ENCODE results near the gene STT3A. TPM values are rescaled to one million over a fixed set of nuclear protein-coding genes. Genes with fewer than 3 reads are reported as not detected.

The STT3A gene
- total RNA-seq, 1 donor from 2014 or later = 187 TPM

- H3K27me3 ChIP-seq (ENCODE audit: control insufficient read depth, insufficient read depth, low read length) = no peaks in the 10 kb centered on the region
- H3K4me3 ChIP-seq (ENCODE audit: low read depth, low read length) = no peak overlapping the region
- H3K36me3 ChIP-seq (ENCODE audit: control insufficient read depth, insufficient read depth, low read length) = peaks cover 2% of the 10 kb centered on the region
- no peak for DNase-seq (ENCODE audit: low read depth)
- TF ChIP-seq CTCF (IDR thresholded peaks at IDR 0.05; ENCODE audit: insufficient read depth, low read length, poor library complexity, severe bottlenecking) = no peak
Measured at GRCh38 chr11:125579811-125580210, 12.8 kb upstream of the STT3A start.

GRCh38 chr11:125583496-125583895, 9.2 kb upstream of the STT3A start:
- no peak for DNase-seq (ENCODE audit: low read depth)
- no peak for TF ChIP-seq CTCF (IDR thresholded peaks at IDR 0.05; ENCODE audit: insufficient read depth, low read length, poor library complexity, severe bottlenecking)
- Histone ChIP-seq H3K27me3 (ENCODE audit: control insufficient read depth, insufficient read depth, low read length) (no peaks in the 10 kb centered on the region), H3K36me3 (ENCODE audit: control insufficient read depth, insufficient read depth, low read length) (no peaks in the 10 kb centered on the region), H3K4me3 (ENCODE audit: low read depth, low read length) (no peak overlapping the region)

GRCh38 chr11:125585487-125585886, 7.2 kb upstream of the STT3A start:
- Histone ChIP-seq H3K4me3 (ENCODE audit: low read depth, low read length) (no peak overlapping the region), H3K27me3 (ENCODE audit: control insufficient read depth, insufficient read depth, low read length) (no peaks in the 10 kb centered on the region), H3K36me3 (ENCODE audit: control insufficient read depth, insufficient read depth, low read length) (no peaks in the 10 kb centered on the region)
- TF ChIP-seq CTCF (IDR thresholded peaks at IDR 0.05; ENCODE audit: insufficient read depth, low read length, poor library complexity, severe bottlenecking) = no peak
- no peak for DNase-seq (ENCODE audit: low read depth)

- Histone ChIP-seq H3K36me3 (ENCODE audit: control insufficient read depth, insufficient read depth, low read length) (no peaks in the 10 kb centered on the region), H3K27me3 (ENCODE audit: control insufficient read depth, insufficient read depth, low read length) (no peaks in the 10 kb centered on the region), H3K4me3 (ENCODE audit: low read depth, low read length) (no peak overlapping the region)
- DNase-seq (ENCODE audit: low read depth) = no peak
- TF ChIP-seq CTCF (IDR thresholded peaks at IDR 0.05; ENCODE audit: insufficient read depth, low read length, poor library complexity, severe bottlenecking) = no peak
Measured at GRCh38 chr11:125586623-125587022, 6.0 kb upstream of the STT3A start.

- Histone ChIP-seq H3K4me3 (ENCODE audit: low read depth, low read length) (no peak overlapping the region), H3K27me3 (ENCODE audit: control insufficient read depth, insufficient read depth, low read length) (no peaks in the 10 kb centered on the region), H3K36me3 (ENCODE audit: control insufficient read depth, insufficient read depth, low read length) (no peaks in the 10 kb centered on the region)
- no peak for TF ChIP-seq CTCF (IDR thresholded peaks at IDR 0.05; ENCODE audit: insufficient read depth, low read length, poor library complexity, severe bottlenecking)
- DNase-seq (ENCODE audit: low read depth) = no peak
Measured at GRCh38 chr11:125587480-125587879, 5.2 kb upstream of the STT3A start.

- no peak for DNase-seq (ENCODE audit: low read depth)
- no peak overlapping the region for H3K4me3 ChIP-seq (ENCODE audit: low read depth, low read length)
- H3K36me3 ChIP-seq (ENCODE audit: control insufficient read depth, insufficient read depth, low read length) = no peaks in the 10 kb centered on the region
- H3K27me3 ChIP-seq (ENCODE audit: control insufficient read depth, insufficient read depth, low read length) = no peaks in the 10 kb centered on the region
- no peak for TF ChIP-seq CTCF (IDR thresholded peaks at IDR 0.05; ENCODE audit: insufficient read depth, low read length, poor library complexity, severe bottlenecking)
Measured at GRCh38 chr11:125588505-125588904, 4.1 kb upstream of the STT3A start.
